Skeletal muscle tissue (tissue), 4 donors: ENCODE results near the gene RBMS1. TPM values are rescaled to one million over a fixed set of nuclear protein-coding genes. Genes with fewer than 3 reads are reported as not detected.
A peak's percentile ranks its signal among the peaks of the same experiment; 100 is the strongest.

Experiments used
- H3K27ac ChIP-seq: one replicate; pipeline ENCODE4 v1.7.0; 2013; ENCODE audit warnings: mild to moderate bottlenecking, low read depth, low read length, inconsistent platforms
- H3K27me3 ChIP-seq, 3 donors: one replicate each; pipeline ENCODE4 v1.7.0; 2013; ENCODE audit warnings: low read length in 3 of 3; ENCODE audit not compliant: control insufficient read depth in 3 of 3, insufficient read depth in 3 of 3
- H3K36me3 ChIP-seq, 3 donors: one replicate each; pipeline ENCODE4 v1.7.0; 2013; ENCODE audit warnings: low read length in 3 of 3; ENCODE audit not compliant: control insufficient read depth in 3 of 3, insufficient read depth in 3 of 3
- H3K4me1 ChIP-seq, 3 donors: one replicate each; pipeline ENCODE4 v1.7.0; 2013; ENCODE audit warnings: low read length in 3 of 3, mild to moderate bottlenecking in 3 of 3; ENCODE audit not compliant: control insufficient read depth in 3 of 3, insufficient read depth in 3 of 3
- H3K4me3 ChIP-seq, 3 donors: one replicate each; pipeline ENCODE4 v1.7.0; 2013; ENCODE audit warnings: low read length in 3 of 3
- H3K9ac ChIP-seq, 3 donors: one replicate each; pipeline ENCODE4 v1.7.0; 2013; ENCODE audit warnings: low read length in 3 of 3, mild to moderate bottlenecking in 3 of 3, moderate library complexity in 2 of 3, low read depth in 1 of 3
- H3K9me3 ChIP-seq, 3 donors: one replicate each; pipeline ENCODE4 v1.7.0; 2013; ENCODE audit warnings: low read length in 3 of 3; ENCODE audit not compliant: control insufficient read depth in 3 of 3
- total RNA-seq: library from RNA; depleted of rRNA; stranded (reverse); fragments of >200 nt; gene quantifications from one replicate; pipeline ENCODE4 v1.2.3, GENCODE V29; 2014
- donor health status: Osteomylitis.

The RBMS1 gene
- total RNA-seq, 1 donor from 2014 or later, result 48.0 TPM

DNA sequence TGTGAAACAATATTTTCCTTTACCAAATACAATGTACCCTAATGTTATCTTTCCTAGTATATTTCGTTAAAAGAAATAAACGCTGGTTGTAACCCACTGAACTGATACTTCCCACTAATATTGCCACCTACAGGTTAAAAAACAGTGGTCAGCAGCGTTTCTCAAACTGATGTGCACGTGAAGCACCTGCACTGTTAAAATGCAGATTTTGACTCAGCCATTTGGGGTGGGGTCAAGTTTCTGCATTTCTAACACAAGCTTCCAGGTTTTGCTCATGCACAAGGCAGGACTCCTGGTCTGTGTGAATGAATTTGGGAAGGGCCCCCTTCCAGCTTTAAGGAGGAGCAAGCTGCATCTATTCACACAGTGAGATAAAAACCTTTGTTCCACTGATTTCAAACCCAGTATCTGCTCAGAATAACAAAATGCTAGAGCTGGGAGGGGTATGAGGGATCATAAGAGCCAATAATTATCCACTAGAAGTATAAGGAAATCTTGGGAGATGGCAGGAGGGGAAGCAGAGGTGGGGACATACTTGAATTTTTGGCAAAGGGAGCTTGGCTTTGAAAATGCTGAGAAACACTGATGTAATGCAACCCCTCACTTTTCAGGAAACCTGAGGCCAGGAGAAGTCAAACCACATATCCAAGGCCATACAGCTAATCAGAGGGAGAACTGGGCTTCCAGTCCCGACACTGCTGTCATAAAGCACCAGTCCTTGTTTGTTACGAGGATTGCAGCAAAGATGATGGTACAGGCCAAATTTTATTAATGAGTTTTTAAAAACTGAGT lies 116.2 kb downstream of the RBMS1 start:
- peaks cover 35 to 75% (median 44%) of the 10 kb centered on the region in 3 donors for H3K4me1 ChIP-seq
- no peak overlapping the region for H3K27ac ChIP-seq
- no peak overlapping the region for H3K9ac ChIP-seq
- H3K36me3 ChIP-seq, result no peaks in the 10 kb centered on the region
- H3K27me3 ChIP-seq, result no peaks in the 10 kb centered on the region
- no peak overlapping the region for H3K4me3 ChIP-seq
- no peaks in the 10 kb centered on the region for H3K9me3 ChIP-seq

DNA sequence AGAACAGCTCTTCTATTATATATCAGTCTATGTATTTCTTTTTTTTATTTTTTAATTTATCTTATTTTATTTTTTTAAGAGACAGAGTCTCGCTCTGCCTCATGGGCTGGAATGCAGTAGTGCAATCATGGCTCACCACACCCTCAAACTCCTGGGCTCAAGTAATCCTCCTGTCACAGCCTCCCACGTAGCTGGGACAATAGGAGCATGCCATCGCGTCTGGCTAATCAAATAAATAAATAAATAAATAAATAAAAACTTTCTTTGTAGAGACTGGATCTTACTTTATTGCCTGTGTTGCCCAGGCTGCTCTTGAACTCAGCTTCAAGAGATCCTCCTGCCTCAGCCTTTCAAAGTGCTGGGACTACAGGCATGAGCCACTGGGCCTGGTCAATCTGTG lies 117.0 kb downstream of the RBMS1 start:
- Histone ChIP-seq H3K9ac (no peak overlapping the region), H3K4me3 (no peak overlapping the region), H3K27ac (no peak overlapping the region), H3K9me3 (no peaks in the 10 kb centered on the region), H3K4me1 (peaks cover 34 to 76% (median 49%) of the 10 kb centered on the region in 3 donors), H3K36me3 (no peaks in the 10 kb centered on the region), H3K27me3 (no peaks in the 10 kb centered on the region)

DNA sequence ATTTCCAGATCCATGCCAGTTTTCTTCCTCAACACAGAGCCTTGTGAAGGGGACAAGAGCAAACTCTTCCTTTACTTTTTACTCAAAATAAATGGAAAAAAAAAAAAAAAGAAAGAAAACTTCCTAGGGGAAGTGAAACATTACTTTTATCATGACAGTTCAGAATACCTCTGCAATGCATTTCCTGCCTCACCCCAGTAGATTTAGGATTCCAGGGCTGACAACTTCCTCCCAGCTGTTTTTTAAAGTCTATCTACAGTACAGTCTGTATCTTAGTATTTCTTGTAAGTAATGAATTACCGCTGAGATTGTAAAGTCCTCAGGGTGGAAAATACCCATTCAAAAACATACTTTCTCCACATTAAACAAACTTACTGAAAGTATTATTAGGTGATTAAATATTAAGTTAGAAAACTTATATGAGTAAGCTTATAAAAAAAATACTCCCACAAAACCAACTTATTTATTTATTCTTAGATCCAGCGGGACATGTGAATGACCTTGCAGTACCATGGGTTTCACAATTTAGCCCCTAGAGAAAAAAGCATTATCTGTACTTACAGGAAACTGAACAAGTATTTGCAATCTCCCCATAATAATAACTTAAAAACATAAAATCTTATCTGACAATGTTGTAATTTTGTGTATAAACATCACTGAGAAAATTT lies 117.7 kb downstream of the RBMS1 start:
- peak overlapping the region in 1 of 3 donors; percentile 28 for H3K4me3 ChIP-seq

DNA sequence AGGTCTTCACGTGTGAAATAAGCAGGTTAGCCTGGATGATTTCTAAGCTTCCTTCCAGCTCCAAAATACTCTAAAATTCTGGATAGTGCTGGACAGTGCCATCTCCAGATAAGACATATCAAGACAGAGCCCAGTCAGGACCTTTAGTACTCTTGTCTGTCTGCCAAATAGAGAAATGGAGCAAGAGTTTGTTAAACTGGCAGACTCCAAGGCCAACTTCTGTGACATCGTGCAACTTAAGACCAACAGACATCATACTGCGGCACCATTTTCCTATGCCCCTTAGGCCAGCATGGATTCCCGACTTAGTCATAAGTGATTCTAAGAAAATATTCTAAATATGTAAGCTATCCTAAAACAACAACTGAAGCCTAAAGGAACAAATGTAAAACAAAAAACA lies 118.6 kb downstream of the RBMS1 start:
- H3K4me3 ChIP-seq, result no peak overlapping the region
- no peaks in the 10 kb centered on the region for H3K36me3 ChIP-seq
- H3K9ac ChIP-seq, result no peak overlapping the region
- peak overlapping the region; percentile 0 for H3K27ac ChIP-seq
- H3K27me3 ChIP-seq, result no peaks in the 10 kb centered on the region
- H3K4me1 ChIP-seq, result peaks cover 37 to 72% (median 45%) of the 10 kb centered on the region in 3 donors
- no peaks in the 10 kb centered on the region for H3K9me3 ChIP-seq

More for the DNA sequence above, 117.7 kb downstream of the RBMS1 start:
- peak overlapping the region; percentile 0 for H3K27ac ChIP-seq
- no peaks in the 10 kb centered on the region for H3K9me3 ChIP-seq
- H3K27me3 ChIP-seq, result no peaks in the 10 kb centered on the region
- H3K4me1 ChIP-seq, result peaks cover 36 to 76% (median 49%) of the 10 kb centered on the region in 3 donors
- H3K9ac ChIP-seq, result no peak overlapping the region
- no peaks in the 10 kb centered on the region for H3K36me3 ChIP-seq

DNA sequence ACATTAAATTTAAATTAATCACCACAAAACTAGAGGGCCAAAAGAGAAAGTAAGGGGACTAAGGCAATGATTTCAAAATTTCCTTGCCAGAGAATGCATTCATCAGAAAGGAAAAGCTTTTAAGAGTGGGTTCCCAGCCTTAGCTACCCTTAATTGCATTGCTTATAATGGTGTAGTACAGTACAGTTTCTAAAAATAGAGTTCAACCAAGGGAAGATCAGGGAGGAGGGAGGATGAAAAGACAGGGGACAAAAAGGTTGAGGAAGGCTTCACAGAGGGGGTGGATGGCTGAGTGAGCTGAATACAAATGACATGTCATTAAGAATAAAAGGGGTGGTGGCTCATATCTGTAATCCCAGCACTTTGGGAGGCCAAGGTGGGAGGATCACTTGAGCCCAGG lies 119.9 kb downstream of the RBMS1 start:
- no peaks in the 10 kb centered on the region for H3K36me3 ChIP-seq
- H3K27ac ChIP-seq, result no peak overlapping the region
- no peaks in the 10 kb centered on the region for H3K9me3 ChIP-seq
- peaks cover 43 to 66% (median 44%) of the 10 kb centered on the region in 3 donors for H3K4me1 ChIP-seq
- no peaks in the 10 kb centered on the region for H3K27me3 ChIP-seq
- no peak overlapping the region for H3K9ac ChIP-seq
- no peak overlapping the region for H3K4me3 ChIP-seq

DNA sequence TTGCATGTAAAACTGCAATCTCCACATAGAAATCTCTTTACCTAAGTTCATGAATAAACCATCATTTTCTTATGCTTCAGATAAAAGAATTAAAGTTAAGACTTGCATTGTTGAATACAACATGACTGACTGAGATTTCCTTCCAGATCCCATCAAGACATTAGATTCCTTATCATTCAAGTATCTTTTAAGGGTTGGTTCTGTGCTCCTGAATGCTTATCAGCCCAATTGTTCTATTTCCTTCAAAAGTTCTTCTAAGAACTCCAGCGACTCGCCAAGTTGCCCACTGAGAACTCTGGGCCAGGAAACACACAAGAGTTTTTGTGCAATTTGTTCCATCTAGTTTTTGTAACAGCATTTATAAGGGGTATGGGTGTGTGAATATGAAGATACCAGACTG lies 120.3 kb downstream of the RBMS1 start:
- no peak overlapping the region for H3K4me3 ChIP-seq

DNA sequence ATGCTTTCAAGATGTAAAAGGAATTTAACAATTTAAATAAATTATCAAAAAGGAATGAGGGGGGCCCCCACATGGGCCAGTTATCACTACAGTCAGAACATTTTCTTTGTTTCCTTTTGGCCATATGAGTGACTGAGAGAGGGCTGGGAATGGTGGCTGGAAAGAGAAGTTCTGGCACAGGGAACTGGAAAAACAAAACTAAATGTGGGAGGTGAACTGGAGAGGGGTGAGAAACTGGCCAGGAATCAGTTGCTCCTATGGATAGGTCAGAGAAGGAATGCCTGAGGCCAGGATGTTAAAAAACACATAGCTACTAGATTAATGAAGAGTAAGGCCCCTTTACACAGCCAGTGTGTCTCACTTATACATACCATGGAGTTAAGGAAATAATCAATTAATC lies 121.0 kb downstream of the RBMS1 start:
- no peaks in the 10 kb centered on the region for H3K27me3 ChIP-seq
- H3K9ac ChIP-seq, result peak overlapping the region in 1 of 3 donors; percentile 27
- peaks cover 48 to 71% (median 50%) of the 10 kb centered on the region in 3 donors for H3K4me1 ChIP-seq
- H3K4me3 ChIP-seq, result no peak overlapping the region
- no peaks in the 10 kb centered on the region for H3K36me3 ChIP-seq
- peak overlapping the region; percentile 65 for H3K27ac ChIP-seq
- H3K9me3 ChIP-seq, result no peaks in the 10 kb centered on the region

More for the DNA sequence above, 120.3 kb downstream of the RBMS1 start:
- Histone ChIP-seq H3K27me3 (no peaks in the 10 kb centered on the region), H3K27ac (no peak overlapping the region), H3K4me1 (peaks cover 43 to 65% (median 45%) of the 10 kb centered on the region in 3 donors), H3K36me3 (no peaks in the 10 kb centered on the region), H3K9ac (no peak overlapping the region), H3K9me3 (no peaks in the 10 kb centered on the region)

DNA sequence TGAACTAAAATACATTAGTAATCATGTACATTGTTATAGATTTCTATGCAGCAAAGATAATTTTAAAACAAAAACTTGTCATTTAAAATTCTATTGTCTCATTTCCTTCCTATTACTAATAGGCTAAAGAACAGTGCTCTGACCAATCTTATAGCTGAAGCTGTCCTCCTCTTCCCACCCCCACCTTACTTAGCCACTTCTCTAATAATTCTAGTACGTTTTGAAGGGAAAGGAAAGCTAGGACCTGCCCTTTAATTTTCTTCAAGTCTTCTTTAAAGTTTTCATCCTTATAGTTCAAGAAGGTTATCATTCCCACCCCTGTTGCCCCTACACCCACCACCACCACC lies 121.6 kb downstream of the RBMS1 start:
- Histone ChIP-seq H3K4me3 (no peak overlapping the region), H3K9me3 (no peaks in the 10 kb centered on the region), H3K9ac (no peak overlapping the region), H3K27me3 (no peaks in the 10 kb centered on the region), H3K4me1 (peaks cover 49 to 74% (median 51%) of the 10 kb centered on the region in 3 donors), H3K36me3 (no peaks in the 10 kb centered on the region), H3K27ac (peak overlapping the region; percentile 65)

DNA sequence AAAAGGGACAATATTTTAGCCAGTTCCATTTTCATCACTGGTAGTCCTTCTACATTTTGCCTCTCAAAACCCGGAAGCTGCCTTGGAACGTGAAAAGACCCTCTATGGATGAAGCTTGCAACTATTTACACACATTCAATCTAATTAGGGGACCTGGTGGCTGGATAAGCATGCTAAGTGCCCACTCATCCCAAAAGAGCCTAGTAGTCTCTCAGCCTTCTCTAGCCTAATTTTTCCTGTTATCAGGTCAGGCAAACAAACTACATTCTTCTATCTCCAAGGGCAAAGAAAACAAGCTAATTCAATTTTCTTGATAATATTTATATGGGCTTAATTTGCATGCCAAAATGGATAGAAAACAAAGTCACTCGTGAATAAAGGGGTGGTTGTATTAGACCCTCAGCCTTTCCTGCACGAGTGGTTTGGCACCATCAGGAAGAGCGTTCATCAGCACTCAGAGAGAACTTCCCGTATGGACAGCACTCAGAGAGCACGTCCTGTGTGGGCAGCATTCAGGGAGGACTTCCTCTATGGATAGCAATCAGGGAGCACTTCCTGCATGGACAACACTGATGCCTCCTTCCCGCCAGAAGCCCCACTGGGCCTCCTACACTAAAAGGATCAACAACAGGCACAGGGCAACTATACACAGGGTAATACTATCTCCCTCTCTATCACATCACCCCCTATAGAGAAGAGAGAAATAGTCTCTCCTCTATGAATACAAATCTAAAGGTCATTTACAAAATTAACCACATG lies 122.2 kb downstream of the RBMS1 start:
- Histone ChIP-seq H3K4me3 (no peak overlapping the region), H3K27me3 (no peaks in the 10 kb centered on the region), H3K4me1 (peaks cover 50 to 72% (median 54%) of the 10 kb centered on the region in 3 donors), H3K36me3 (peaks cover 0 to 2% (median 0%) of the 10 kb centered on the region in 3 donors), H3K9me3 (no peaks in the 10 kb centered on the region), H3K9ac (no peak overlapping the region), H3K27ac (peak overlapping the region; percentile 65)
